ENCODE data around the gene SLC25A34. TPM values are rescaled to one million over a fixed set of nuclear protein-coding genes. Genes with fewer than 3 reads are reported as not detected.

Gene SLC25A34
- total RNA-seq, 1 donor from 2014 or later: 3.0 TPM

GRCh38 chr1:15717418-15718125, 18.5 kb upstream of the SLC25A34 start:
- peak overlapping the region; percentile 71 for H3K27ac ChIP-seq
- intact Hi-C loops (cut with DNase I): no loop called here
- no peaks in the 10 kb centered on the region for H3K9me3 ChIP-seq
- no peaks in the 10 kb centered on the region for H3K27me3 ChIP-seq
- H3K4me1 ChIP-seq: peaks cover 45% of the 10 kb centered on the region
- H3K4me3 ChIP-seq: no peak overlapping the region
- no peak for TF ChIP-seq CTCF (IDR thresholded peaks at IDR 0.05)
- DNase-seq (peak; percentile 77), ATAC-seq (peak; percentile 88)
- peaks cover 49% of the 10 kb centered on the region for H3K36me3 ChIP-seq

- no peaks in the 10 kb centered on the region for H3K9me3 ChIP-seq
- intact Hi-C loops (cut with DNase I): no loop called here
- H3K36me3 ChIP-seq: peaks cover 56% of the 10 kb centered on the region
- H3K27ac ChIP-seq: peak overlapping the region; percentile 71
- peak; percentile 54 for ATAC-seq
- H3K4me1 ChIP-seq: peaks cover 45% of the 10 kb centered on the region
- no peak overlapping the region for H3K4me3 ChIP-seq
- TF ChIP-seq CTCF (IDR thresholded peaks at IDR 0.05): no peak
- no peak for DNase-seq
- H3K27me3 ChIP-seq: no peaks in the 10 kb centered on the region
Observed at GRCh38 chr1:15718199-15718601, 17.9 kb upstream of the SLC25A34 start.

GRCh38 chr1:15719381-15720120, 16.5 kb upstream of the SLC25A34 start:
- no peak overlapping the region for H3K27ac ChIP-seq
- no peak overlapping the region for H3K4me3 ChIP-seq
- TF ChIP-seq CTCF (IDR thresholded peaks at IDR 0.05): no peak
- ATAC-seq (no peak), DNase-seq (no peak)
- peaks cover 62% of the 10 kb centered on the region for H3K36me3 ChIP-seq
- intact Hi-C loops (cut with DNase I): no loop called here
- no peaks in the 10 kb centered on the region for H3K9me3 ChIP-seq
- H3K27me3 ChIP-seq: no peaks in the 10 kb centered on the region
- H3K4me1 ChIP-seq: peaks cover 37% of the 10 kb centered on the region

- intact Hi-C loops (cut with DNase I): no loop called here
- ATAC-seq (no peak), DNase-seq (no peak)
- no peak overlapping the region for H3K4me3 ChIP-seq
- H3K27me3 ChIP-seq: no peaks in the 10 kb centered on the region
- peaks cover 74% of the 10 kb centered on the region for H3K36me3 ChIP-seq
- H3K27ac ChIP-seq: no peak overlapping the region
- no peaks in the 10 kb centered on the region for H3K9me3 ChIP-seq
- peaks cover 24% of the 10 kb centered on the region for H3K4me1 ChIP-seq
- TF ChIP-seq CTCF (IDR thresholded peaks at IDR 0.05): no peak
Observed at GRCh38 chr1:15720861-15721260, 15.2 kb upstream of the SLC25A34 start.

GRCh38 chr1:15722411-15722810, 13.6 kb upstream of the SLC25A34 start:
- H3K36me3 ChIP-seq: peaks cover 78% of the 10 kb centered on the region
- DNase-seq (no peak), ATAC-seq (no peak)
- H3K27ac ChIP-seq: no peak overlapping the region
- no peaks in the 10 kb centered on the region for H3K9me3 ChIP-seq
- TF ChIP-seq CTCF (IDR thresholded peaks at IDR 0.05): no peak
- intact Hi-C loops (cut with DNase I): no loop called here
- H3K4me1 ChIP-seq: peaks cover 11% of the 10 kb centered on the region
- H3K4me3 ChIP-seq: no peak overlapping the region
- H3K27me3 ChIP-seq: no peaks in the 10 kb centered on the region

Measured in upper lobe of right lung (tissue), 1 donor.